SK-N-SH treated with all-trans-retinoic acid at 6 μM for 48 hours (cell line): ENCODE data around the gene PPP2R5A.

ENCODE experiments used
- ATAC-seq: fragments of 200-7000 bp; cut with Tn5 transposase; 3 replicates; pipeline ENCODE4 v1.9.1; 2020; ENCODE audit warnings: mild to moderate bottlenecking, moderate library complexity
- ARNTL ChIP-seq: fragments of 450-650 bp; formaldehyde crosslinking; IDR thresholded peaks from 2 replicates; pipeline ENCODE4 v1.5.0; 2020; ENCODE audit warnings: low read depth, mild to moderate bottlenecking, moderate library complexity, borderline replicate concordance
- BACH2 ChIP-seq: fragments of 250-450 bp; sonication (Bioruptor Pico); IDR thresholded peaks from 2 replicates; pipeline ENCODE4 v1.9.0; 2021; ENCODE audit warnings: mild to moderate bottlenecking, borderline replicate concordance
- CREB5 ChIP-seq: fragments of 250-450 bp; sonication (Bioruptor Pico); IDR thresholded peaks from 2 replicates; pipeline ENCODE4 v1.5.1; 2020; ENCODE audit warnings: low read depth, mild to moderate bottlenecking, moderate library complexity
- CSDC2 ChIP-seq: fragments of 250-450 bp; sonication (Bioruptor Pico); IDR thresholded peaks from 2 replicates; pipeline ENCODE4 v1.5.0; 2020; ENCODE audit warnings: mild to moderate bottlenecking, moderate library complexity
- CSRNP3 ChIP-seq: fragments of 250-450 bp; sonication (Bioruptor Pico); IDR thresholded peaks from 2 replicates; pipeline ENCODE4 v1.5.1; 2021; ENCODE audit warnings: mild to moderate bottlenecking, moderate library complexity
- ESRRG ChIP-seq: fragments of 250-450 bp; sonication (Bioruptor Pico); IDR thresholded peaks from 2 replicates; pipeline ENCODE4 v1.6.1; 2021; ENCODE audit warnings: mild to moderate bottlenecking
- ISL1 ChIP-seq: fragments of 250-450 bp; sonication (Bioruptor Pico); IDR thresholded peaks from 2 replicates; pipeline ENCODE4 v2.1.2; 2022; ENCODE audit warnings: mild to moderate bottlenecking, moderate library complexity
- OSR1 ChIP-seq: fragments of 250-450 bp; sonication (Bioruptor Pico); IDR thresholded peaks from 2 replicates; pipeline ENCODE4 v1.8.0; 2022; ENCODE audit warnings: moderate library complexity, mild to moderate bottlenecking, inconsistent platforms
- PATZ1 ChIP-seq: fragments of 250-450 bp; sonication (Bioruptor Pico); IDR thresholded peaks from 2 replicates; pipeline ENCODE4 v1.8.0; 2020; ENCODE audit warnings: mild to moderate bottlenecking, moderate library complexity, borderline replicate concordance
- POU6F1 ChIP-seq: fragments of 250-450 bp; sonication (Bioruptor Pico); IDR thresholded peaks from 2 replicates; pipeline ENCODE4 v1.8.0; 2021; ENCODE audit warnings: low read depth, mild to moderate bottlenecking, moderate library complexity, borderline replicate concordance
- PPARA ChIP-seq: fragments of 250-450 bp; sonication (Bioruptor Pico); IDR thresholded peaks from 2 replicates; pipeline ENCODE4 v1.5.0; 2020; ENCODE audit warnings: mild to moderate bottlenecking, borderline replicate concordance
- RARB ChIP-seq: fragments of 250-450 bp; sonication (Bioruptor Pico); IDR thresholded peaks from 2 replicates; pipeline ENCODE4 v1.8.0; 2021; ENCODE audit warnings: mild to moderate bottlenecking, moderate library complexity
- SNAI2 ChIP-seq: fragments of 250-450 bp; sonication (Bioruptor Pico); IDR thresholded peaks from 2 replicates; pipeline ENCODE4 v1.5.0; 2020; ENCODE audit warnings: mild to moderate bottlenecking, moderate library complexity
- TCF4 ChIP-seq: fragments of 250-450 bp; sonication (Bioruptor Pico); IDR thresholded peaks from 2 replicates; pipeline ENCODE4 v1.8.0; 2021; ENCODE audit warnings: mild to moderate bottlenecking, moderate library complexity, borderline replicate concordance
- TOX ChIP-seq: fragments of 250-450 bp; sonication (Bioruptor Pico); IDR thresholded peaks from 2 replicates; pipeline ENCODE4 v1.8.0; 2021; ENCODE audit warnings: mild to moderate bottlenecking, moderate library complexity, borderline replicate concordance
- TSHZ2 ChIP-seq: fragments of 250-450 bp; sonication (Bioruptor Pico); IDR thresholded peaks from 2 replicates; pipeline ENCODE4 v1.5.0; 2020; ENCODE audit warnings: mild to moderate bottlenecking, moderate library complexity
- ZC3H10 ChIP-seq: fragments of 250-450 bp; sonication (Bioruptor Pico); IDR thresholded peaks from 2 replicates; pipeline ENCODE4 v1.5.1; 2021; ENCODE audit warnings: mild to moderate bottlenecking, moderate library complexity
- ZFP3 ChIP-seq: fragments of 250-450 bp; sonication (Bioruptor Pico); IDR thresholded peaks from 2 replicates; pipeline ENCODE4 v1.5.0; 2020; ENCODE audit warnings: mild to moderate bottlenecking, moderate library complexity
- ZFP30 ChIP-seq: fragments of 450-650 bp; formaldehyde crosslinking; IDR thresholded peaks from 2 replicates; pipeline ENCODE4 v1.5.0; 2022; ENCODE audit warnings: mild to moderate bottlenecking, moderate library complexity
- ZNF565 ChIP-seq: fragments of 450-650 bp; formaldehyde crosslinking; conservative IDR thresholded peaks from 2 replicates; pipeline ENCODE4 v1.5.0; 2020; ENCODE audit warnings: low read depth, mild to moderate bottlenecking, moderate library complexity
- ZNF70 ChIP-seq: fragments of 450-650 bp; formaldehyde crosslinking; IDR thresholded peaks from 2 replicates; pipeline ENCODE4 v1.5.0; 2020; ENCODE audit warnings: mild to moderate bottlenecking, moderate library complexity
- ZNF8 ChIP-seq: fragments of 450-650 bp; formaldehyde crosslinking; IDR thresholded peaks from 2 replicates; pipeline ENCODE4 v1.5.0; 2020; ENCODE audit warnings: mild to moderate bottlenecking, moderate library complexity

PPP2R5A gene

GRCh38 chr1:212377644-212378043 is 92.4 kb downstream of the PPP2R5A start:
- TF ChIP-seq CSRNP3 (CRISPR knock-in tag) (no peak), ZNF70 (CRISPR knock-in tag) (no peak), PATZ1 (CRISPR knock-in tag) (no peak), ISL1 (CRISPR knock-in tag) (no peak), POU6F1 (no peak), ZFP30 (CRISPR knock-in tag) (no peak), ARNTL (CRISPR knock-in tag) (no peak), PPARA (no peak), TCF4 (CRISPR knock-in tag) (no peak), ESRRG (CRISPR knock-in tag) (no peak), ZNF8 (CRISPR knock-in tag) (no peak), BACH2 (CRISPR knock-in tag) (no peak), ZC3H10 (CRISPR knock-in tag) (no peak), ZNF565 (CRISPR knock-in tag) (no peak), TSHZ2 (CRISPR knock-in tag) (no peak), OSR1 (CRISPR knock-in tag) (no peak), ZFP3 (CRISPR knock-in tag) (no peak), SNAI2 (CRISPR knock-in tag) (no peak)

GRCh38 chr1:212379366-212379765 is 94.2 kb downstream of the PPP2R5A start:
- no peak for TF ChIP-seq TSHZ2 (CRISPR knock-in tag)
- TF ChIP-seq ZC3H10 (CRISPR knock-in tag) = no peak
- no peak for TF ChIP-seq ZFP30 (CRISPR knock-in tag)
- no peak for TF ChIP-seq CREB5 (CRISPR knock-in tag)
- no peak for TF ChIP-seq PPARA
- no peak for TF ChIP-seq BACH2 (CRISPR knock-in tag)
- no peak for TF ChIP-seq ZNF8 (CRISPR knock-in tag)
- no peak for TF ChIP-seq ZNF565 (CRISPR knock-in tag)
- TF ChIP-seq OSR1 (CRISPR knock-in tag) = no peak
- no peak for TF ChIP-seq TCF4 (CRISPR knock-in tag)
- TF ChIP-seq CSDC2 (CRISPR knock-in tag) = no peak
- no peak for TF ChIP-seq ISL1 (CRISPR knock-in tag)
- TF ChIP-seq SNAI2 (CRISPR knock-in tag) = no peak
- TF ChIP-seq ZNF70 (CRISPR knock-in tag) = no peak
- TF ChIP-seq PATZ1 (CRISPR knock-in tag) = no peak
- no peak for TF ChIP-seq TOX (CRISPR knock-in tag)
- no peak for TF ChIP-seq RARB (CRISPR knock-in tag)
- ATAC-seq = no peak

More at GRCh38 chr1:212377644-212378043, 92.4 kb downstream of the PPP2R5A start:
- ATAC-seq = no peak
